C4-2B (cell line): ENCODE results near the gene WDR73.

Experiments used
- ZFX ChIP-seq: fragments of 450-650 bp; IDR thresholded peaks from 2 replicates; pipeline ENCODE4 v1.6.1; 2017
- TF ChIP-seq, protein P1 (sequence below): fragments of 450-650 bp; conservative IDR thresholded peaks from 2 replicates; pipeline ENCODE4 v1.5.1; 2017; ENCODE audit warnings: mild to moderate bottlenecking

GRCh38 chr15:84606653-84607120 is 47.4 kb downstream of the WDR73 start:
- TF ChIP-seq, protein P1, sequence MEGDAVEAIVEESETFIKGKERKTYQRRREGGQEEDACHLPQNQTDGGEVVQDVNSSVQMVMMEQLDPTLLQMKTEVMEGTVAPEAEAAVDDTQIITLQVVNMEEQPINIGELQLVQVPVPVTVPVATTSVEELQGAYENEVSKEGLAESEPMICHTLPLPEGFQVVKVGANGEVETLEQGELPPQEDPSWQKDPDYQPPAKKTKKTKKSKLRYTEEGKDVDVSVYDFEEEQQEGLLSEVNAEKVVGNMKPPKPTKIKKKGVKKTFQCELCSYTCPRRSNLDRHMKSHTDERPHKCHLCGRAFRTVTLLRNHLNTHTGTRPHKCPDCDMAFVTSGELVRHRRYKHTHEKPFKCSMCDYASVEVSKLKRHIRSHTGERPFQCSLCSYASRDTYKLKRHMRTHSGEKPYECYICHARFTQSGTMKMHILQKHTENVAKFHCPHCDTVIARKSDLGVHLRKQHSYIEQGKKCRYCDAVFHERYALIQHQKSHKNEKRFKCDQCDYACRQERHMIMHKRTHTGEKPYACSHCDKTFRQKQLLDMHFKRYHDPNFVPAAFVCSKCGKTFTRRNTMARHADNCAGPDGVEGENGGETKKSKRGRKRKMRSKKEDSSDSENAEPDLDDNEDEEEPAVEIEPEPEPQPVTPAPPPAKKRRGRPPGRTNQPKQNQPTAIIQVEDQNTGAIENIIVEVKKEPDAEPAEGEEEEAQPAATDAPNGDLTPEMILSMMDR: no peak
- no peak for TF ChIP-seq ZFX
